Ascending aorta (tissue), 2 donors: ENCODE data around the gene CNST. TPM values are rescaled to one million over a fixed set of nuclear protein-coding genes. Genes with fewer than 3 reads are reported as not detected.

ENCODE experiments used
- DNase-seq, 2 donors: peaks; one replicate each; pipeline ENCODE4 v3.0.0-alpha.2; 2019; ENCODE audit warnings: low spot score in 2 of 2
- H3K27ac ChIP-seq, 2 donors: fragments of 200-600 bp; sonication (generic); one replicate each; pipeline ENCODE4 v1.5.1; 2016 to 2017; ENCODE audit warnings: mild to moderate bottlenecking in 1 of 2
- H3K27me3 ChIP-seq: fragments of 200-600 bp; sonication (generic); one replicate; pipeline ENCODE4 v1.5.1; 2017
- H3K36me3 ChIP-seq, 2 donors: fragments of 200-600 bp; sonication (generic); one replicate each; pipeline ENCODE4 v1.5.1; 2016
- H3K4me1 ChIP-seq, 2 donors: fragments of 200-600 bp; sonication (generic); one replicate each; pipeline ENCODE4 v1.5.1; 2016 to 2017; ENCODE audit warnings: mild to moderate bottlenecking in 1 of 2
- H3K4me3 ChIP-seq, 2 donors: fragments of 200-600 bp; sonication (generic); one replicate each; pipeline ENCODE4 v1.5.1; 2016 to 2017; ENCODE audit warnings: mild to moderate bottlenecking in 1 of 2
- H3K9me3 ChIP-seq, 2 donors: fragments of 200-600 bp; sonication (generic); one replicate each; pipeline ENCODE4 v1.5.1; 2016
- intact Hi-C: fragments of 100-400 bp; cut with DNase I; formaldehyde crosslinking; loops from one replicate; pipeline ENCODE4 v1.15.1; 2023
- total RNA-seq: library from RNA; depleted of rRNA; stranded (reverse); fragments of >200 nt; gene quantifications from one replicate; pipeline ENCODE4 v1.1.0, GENCODE V29; 2016
- TF ChIP-seq, protein P1 (sequence below), 3 experiments: fragments of 200-600 bp in 2 of 3; fragments of 450-650 bp in 1 of 3; sonication (generic) in 2 of 3; IDR thresholded peaks; one replicate each; pipeline ENCODE4 v1.5.1; 2016 to 2019; ENCODE audit warnings: antibody characterized with exemption in 3 of 3, mild to moderate bottlenecking in 1 of 3, moderate library complexity in 1 of 3

Gene CNST
- total RNA-seq, 1 donor from 2014 or later, result 125 TPM

DNA sequence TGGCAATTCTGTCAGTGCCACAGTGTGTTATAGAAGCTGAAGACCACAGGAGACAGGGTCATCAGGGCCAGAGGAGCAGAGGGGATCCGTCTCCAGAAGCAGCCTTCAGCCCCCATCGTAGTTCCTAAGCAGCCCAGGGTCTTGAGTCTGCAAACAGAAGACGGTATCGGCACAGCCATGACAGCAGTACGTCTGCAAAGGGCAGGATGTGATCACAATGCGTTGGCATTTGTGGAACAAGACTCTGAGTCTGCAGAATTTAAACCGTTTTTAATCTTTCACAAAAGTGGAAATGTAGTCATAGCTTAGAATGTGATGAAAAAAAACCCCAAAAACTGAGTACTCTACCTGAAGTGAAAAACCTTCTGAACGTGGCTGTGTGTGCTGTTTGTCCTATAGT, 113.9 kb downstream of the CNST start:
- no peak for DNase-seq
- Histone ChIP-seq H3K4me3 (no peak overlapping the region), H3K9me3 (no peaks in the 10 kb centered on the region), H3K27ac (no peak overlapping the region), H3K27me3 (no peaks in the 10 kb centered on the region), H3K36me3 (no peaks in the 10 kb centered on the region), H3K4me1 (no peaks in the 10 kb centered on the region)
- intact Hi-C loops, result no loop called here
- TF ChIP-seq, protein P1, sequence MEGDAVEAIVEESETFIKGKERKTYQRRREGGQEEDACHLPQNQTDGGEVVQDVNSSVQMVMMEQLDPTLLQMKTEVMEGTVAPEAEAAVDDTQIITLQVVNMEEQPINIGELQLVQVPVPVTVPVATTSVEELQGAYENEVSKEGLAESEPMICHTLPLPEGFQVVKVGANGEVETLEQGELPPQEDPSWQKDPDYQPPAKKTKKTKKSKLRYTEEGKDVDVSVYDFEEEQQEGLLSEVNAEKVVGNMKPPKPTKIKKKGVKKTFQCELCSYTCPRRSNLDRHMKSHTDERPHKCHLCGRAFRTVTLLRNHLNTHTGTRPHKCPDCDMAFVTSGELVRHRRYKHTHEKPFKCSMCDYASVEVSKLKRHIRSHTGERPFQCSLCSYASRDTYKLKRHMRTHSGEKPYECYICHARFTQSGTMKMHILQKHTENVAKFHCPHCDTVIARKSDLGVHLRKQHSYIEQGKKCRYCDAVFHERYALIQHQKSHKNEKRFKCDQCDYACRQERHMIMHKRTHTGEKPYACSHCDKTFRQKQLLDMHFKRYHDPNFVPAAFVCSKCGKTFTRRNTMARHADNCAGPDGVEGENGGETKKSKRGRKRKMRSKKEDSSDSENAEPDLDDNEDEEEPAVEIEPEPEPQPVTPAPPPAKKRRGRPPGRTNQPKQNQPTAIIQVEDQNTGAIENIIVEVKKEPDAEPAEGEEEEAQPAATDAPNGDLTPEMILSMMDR (IDR thresholded peaks at IDR 0.05), result no peak

DNA sequence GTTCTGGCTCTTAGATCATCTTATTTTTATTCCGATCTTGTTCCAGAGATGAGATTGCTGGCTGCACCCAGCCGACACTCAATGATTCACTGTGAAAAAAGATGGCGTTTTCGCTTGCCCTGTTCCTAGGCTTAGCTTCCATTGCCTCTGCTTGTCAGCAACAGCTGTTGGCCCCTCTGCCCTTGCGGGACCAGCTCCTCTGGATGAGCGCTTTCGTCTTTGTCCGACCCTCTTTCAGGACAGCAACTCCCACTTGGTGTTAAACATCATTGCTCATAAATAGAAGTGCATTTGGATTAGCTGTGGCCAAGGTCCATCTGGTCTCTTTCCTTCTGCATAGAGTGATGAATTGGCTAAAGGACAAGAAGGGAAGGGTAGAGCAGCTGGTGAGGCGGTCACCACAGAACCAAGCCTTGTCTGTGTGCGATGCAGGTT, 114.5 kb downstream of the CNST start:
- DNase-seq, result no peak
- Histone ChIP-seq H3K27ac (no peak overlapping the region), H3K9me3 (no peaks in the 10 kb centered on the region), H3K27me3 (no peaks in the 10 kb centered on the region), H3K4me3 (no peak overlapping the region), H3K36me3 (no peaks in the 10 kb centered on the region), H3K4me1 (no peaks in the 10 kb centered on the region)
- TF ChIP-seq, protein P1 (IDR thresholded peaks at IDR 0.05), result no peak
- intact Hi-C loops, result no loop called here

DNA sequence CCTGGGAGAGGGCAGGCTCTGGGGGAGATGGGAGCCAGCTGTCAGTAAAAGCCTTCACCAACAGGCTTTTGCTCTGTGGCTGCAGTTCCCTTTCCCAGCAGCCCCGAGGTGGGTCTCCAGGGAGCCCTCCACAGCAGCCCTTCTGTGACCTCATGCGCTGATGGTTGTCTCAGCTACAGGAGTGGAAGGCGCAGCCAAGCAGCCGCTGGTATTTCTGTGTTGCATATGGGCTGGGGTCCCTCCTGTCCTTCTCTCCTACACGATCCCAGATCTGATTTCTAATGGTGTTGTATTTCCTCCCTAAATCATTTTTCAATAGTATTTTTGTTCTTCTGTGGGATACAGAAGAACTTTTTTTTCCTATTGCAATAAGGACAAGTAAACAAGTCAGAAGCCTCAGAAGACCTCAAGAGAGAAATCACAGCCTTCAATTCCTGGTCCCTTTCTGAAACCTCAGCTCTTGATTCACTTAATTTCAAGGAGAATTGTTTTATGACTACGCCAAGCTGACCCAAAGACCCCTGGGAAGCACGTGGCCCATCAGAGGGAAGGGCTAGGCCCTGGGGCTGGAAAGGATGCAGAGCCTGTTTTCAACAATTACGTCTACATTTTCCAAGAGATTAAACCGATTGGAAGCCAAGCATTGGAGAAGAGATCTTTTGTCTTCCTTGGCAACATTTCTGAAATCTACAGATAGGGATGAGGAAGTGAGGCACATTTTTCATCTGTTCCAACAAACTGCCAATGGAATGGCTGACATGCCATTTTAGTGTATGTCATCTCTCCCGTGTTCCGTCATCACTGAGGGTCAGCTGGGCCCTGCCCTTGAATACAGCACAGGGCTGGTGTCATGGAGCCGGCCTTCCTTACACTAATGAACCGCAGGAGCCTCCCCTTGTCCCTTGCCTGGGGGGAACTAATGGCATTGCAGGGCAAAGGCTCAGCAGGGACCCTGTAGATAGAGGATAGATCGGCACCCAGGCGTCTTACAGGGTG, 115.9 kb downstream of the CNST start:
- DNase-seq, result no peak
- no peak overlapping the region for H3K4me3 ChIP-seq
- no peaks in the 10 kb centered on the region for H3K9me3 ChIP-seq
- intact Hi-C loops, result no loop called here
- no peaks in the 10 kb centered on the region for H3K4me1 ChIP-seq
- no peak overlapping the region for H3K27ac ChIP-seq
- TF ChIP-seq, protein P1 (IDR thresholded peaks at IDR 0.05), result no peak
- no peaks in the 10 kb centered on the region for H3K36me3 ChIP-seq
- no peaks in the 10 kb centered on the region for H3K27me3 ChIP-seq

DNA sequence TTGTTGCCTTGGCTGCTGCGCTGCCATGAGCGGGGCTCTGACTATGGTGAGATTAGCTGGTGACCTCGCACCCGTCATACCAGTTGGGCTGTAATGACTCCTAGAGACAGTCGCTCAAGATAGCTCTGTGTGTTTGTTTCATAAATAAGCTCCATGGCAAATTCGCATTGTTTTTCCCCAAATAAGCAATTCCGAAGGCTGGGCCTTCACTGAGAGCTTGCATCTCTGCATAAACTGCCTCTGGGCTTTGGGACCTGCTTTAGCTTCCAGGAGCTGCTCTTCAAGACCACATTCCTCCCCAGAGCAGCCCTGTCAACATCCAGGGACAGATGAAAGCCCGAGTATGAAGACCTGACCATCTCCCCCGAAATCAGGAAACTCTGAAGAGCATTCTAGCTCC, 117.3 kb downstream of the CNST start:
- no peaks in the 10 kb centered on the region for H3K9me3 ChIP-seq
- intact Hi-C loops, result no loop called here
- H3K27ac ChIP-seq, result no peak overlapping the region

DNA sequence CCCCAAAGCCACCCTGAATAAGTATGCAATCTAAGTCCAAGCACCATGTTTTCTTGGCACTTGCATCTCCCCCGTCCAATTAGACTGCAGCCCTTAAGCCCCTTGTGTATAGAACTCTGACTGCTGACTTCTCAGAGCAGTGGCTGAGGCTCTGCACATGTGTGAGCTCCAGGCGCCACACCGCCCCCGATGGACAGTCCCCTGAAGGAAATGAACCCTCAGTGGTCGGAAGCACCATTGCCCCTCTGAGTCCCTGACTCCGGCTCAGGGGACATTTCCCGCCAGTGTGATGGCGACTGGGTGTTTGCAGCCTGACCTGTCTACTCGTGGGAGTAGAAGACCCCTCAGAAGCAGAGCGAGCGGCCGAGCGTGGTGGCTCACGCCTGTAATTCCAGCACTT, 120.7 kb downstream of the CNST start:
- intact Hi-C loops, result no loop called here
- H3K9me3 ChIP-seq, result no peaks in the 10 kb centered on the region
- H3K27ac ChIP-seq, result no peak overlapping the region
- H3K36me3 ChIP-seq, result no peaks in the 10 kb centered on the region
- no peaks in the 10 kb centered on the region for H3K4me1 ChIP-seq
- DNase-seq, result no peak
- H3K27me3 ChIP-seq, result no peaks in the 10 kb centered on the region
- TF ChIP-seq, protein P1 (IDR thresholded peaks at IDR 0.05), result no peak
- H3K4me3 ChIP-seq, result no peak overlapping the region

More for the DNA sequence above, 117.3 kb downstream of the CNST start:
- no peak overlapping the region for H3K4me3 ChIP-seq
- DNase-seq, result no peak
- H3K4me1 ChIP-seq, result no peaks in the 10 kb centered on the region
- TF ChIP-seq, protein P1 (IDR thresholded peaks at IDR 0.05), result no peak
- no peaks in the 10 kb centered on the region for H3K36me3 ChIP-seq
- H3K27me3 ChIP-seq, result no peaks in the 10 kb centered on the region
